Measurements from ENCODE around the gene FNBP1L.

The FNBP1L gene

DNA sequence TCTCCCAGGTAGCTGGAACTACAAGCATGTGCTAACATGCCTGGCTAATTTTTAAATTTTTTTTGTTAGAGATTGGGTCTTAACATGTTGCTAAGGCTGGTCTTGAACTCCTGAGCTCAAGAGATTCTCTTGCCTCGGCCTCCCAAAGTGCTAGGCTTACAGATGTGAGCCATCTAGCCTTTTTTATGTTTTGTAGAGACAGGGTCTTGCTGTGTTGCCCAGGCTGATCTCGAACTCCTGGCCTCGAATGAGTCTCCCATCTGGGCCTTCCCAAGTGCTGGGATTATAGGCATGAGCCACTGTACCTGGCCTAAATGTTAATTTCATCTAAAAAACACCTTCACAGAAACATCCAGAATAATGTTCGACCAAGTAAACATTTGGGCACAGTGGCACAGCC is 48.6 kb downstream of the FNBP1L start:
- Histone ChIP-seq H3F3A (ENCODE audit: insufficient read depth, low read length) (no peaks in the 10 kb centered on the region), H3K27ac (ENCODE audit: low read depth, low read length, poor library complexity, severe bottlenecking) (no peak overlapping the region), H2AFZ (ENCODE audit: low read length) (no peak overlapping the region), H3K9ac (ENCODE audit: low read length) (no peak overlapping the region), H3K4me1 (ENCODE audit: insufficient read depth, low read length, severe bottlenecking) (no peaks in the 10 kb centered on the region), H3K27me3 (ENCODE audit: insufficient read depth, low read length) (no peaks in the 10 kb centered on the region), H3K9me3 (ENCODE audit: low read length) (no peaks in the 10 kb centered on the region), H3K9me2 (ENCODE audit: low read depth, low read length) (no peaks in the 10 kb centered on the region), H3K4me2 (ENCODE audit: low read length) (no peak overlapping the region), H3K4me3 (ENCODE audit: low read depth, low read length, poor library complexity, severe bottlenecking) (no peak overlapping the region), H3K79me2 (ENCODE audit: insufficient read depth, low read length) (no peaks in the 10 kb centered on the region), H3K36me3 (ENCODE audit: insufficient read depth, low read length) (no peaks in the 10 kb centered on the region), H4K20me1 (ENCODE audit: insufficient read depth, low read length) (no peaks in the 10 kb centered on the region)
- TF ChIP-seq, protein P1, sequence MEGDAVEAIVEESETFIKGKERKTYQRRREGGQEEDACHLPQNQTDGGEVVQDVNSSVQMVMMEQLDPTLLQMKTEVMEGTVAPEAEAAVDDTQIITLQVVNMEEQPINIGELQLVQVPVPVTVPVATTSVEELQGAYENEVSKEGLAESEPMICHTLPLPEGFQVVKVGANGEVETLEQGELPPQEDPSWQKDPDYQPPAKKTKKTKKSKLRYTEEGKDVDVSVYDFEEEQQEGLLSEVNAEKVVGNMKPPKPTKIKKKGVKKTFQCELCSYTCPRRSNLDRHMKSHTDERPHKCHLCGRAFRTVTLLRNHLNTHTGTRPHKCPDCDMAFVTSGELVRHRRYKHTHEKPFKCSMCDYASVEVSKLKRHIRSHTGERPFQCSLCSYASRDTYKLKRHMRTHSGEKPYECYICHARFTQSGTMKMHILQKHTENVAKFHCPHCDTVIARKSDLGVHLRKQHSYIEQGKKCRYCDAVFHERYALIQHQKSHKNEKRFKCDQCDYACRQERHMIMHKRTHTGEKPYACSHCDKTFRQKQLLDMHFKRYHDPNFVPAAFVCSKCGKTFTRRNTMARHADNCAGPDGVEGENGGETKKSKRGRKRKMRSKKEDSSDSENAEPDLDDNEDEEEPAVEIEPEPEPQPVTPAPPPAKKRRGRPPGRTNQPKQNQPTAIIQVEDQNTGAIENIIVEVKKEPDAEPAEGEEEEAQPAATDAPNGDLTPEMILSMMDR (IDR thresholded peaks at IDR 0.05; ENCODE audit: low read length): no peak
- TF ChIP-seq EZH2 (IDR thresholded peaks at IDR 0.05; ENCODE audit: borderline replicate concordance, low read length): no peak

DNA sequence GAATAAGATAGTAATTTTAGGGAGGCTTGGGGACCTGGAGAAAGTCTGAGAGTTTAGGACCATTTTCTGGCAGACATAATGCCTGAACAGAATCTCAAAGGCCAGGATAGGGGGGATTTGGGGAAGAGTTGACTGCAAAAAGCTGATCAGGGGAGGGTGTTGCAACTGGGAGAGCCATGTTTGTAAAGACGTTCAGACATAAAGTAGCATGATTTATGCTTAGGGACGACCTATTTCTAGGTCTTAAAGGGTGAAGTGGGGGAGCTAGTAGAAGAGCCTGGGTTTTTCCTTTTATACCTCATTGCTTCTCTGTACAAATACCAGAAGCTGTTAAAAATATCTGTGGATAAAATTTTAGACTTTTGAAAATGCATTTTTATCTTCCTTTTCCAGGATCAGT is 51.2 kb downstream of the FNBP1L start:
- no peaks in the 10 kb centered on the region for H3F3A ChIP-seq (ENCODE audit: insufficient read depth, low read length)
- H2AFZ ChIP-seq (ENCODE audit: low read length): no peak overlapping the region
- H3K4me3 ChIP-seq (ENCODE audit: low read depth, low read length, poor library complexity, severe bottlenecking): no peak overlapping the region
- 0 out of 2 replicates have a peak, but pooled peaks cover 2% of the 10 kb centered on the region for H3K9me2 ChIP-seq (ENCODE audit: low read depth, low read length)
- H3K36me3 ChIP-seq (ENCODE audit: insufficient read depth, low read length): no peaks in the 10 kb centered on the region
- TF ChIP-seq EZH2 (IDR thresholded peaks at IDR 0.05; ENCODE audit: borderline replicate concordance, low read length): no peak
- TF ChIP-seq, protein P1 (IDR thresholded peaks at IDR 0.05; ENCODE audit: low read length): no peak
- H3K9me3 ChIP-seq (ENCODE audit: low read length): no peaks in the 10 kb centered on the region
- no peaks in the 10 kb centered on the region for H3K27me3 ChIP-seq (ENCODE audit: insufficient read depth, low read length)
- no peaks in the 10 kb centered on the region for H3K79me2 ChIP-seq (ENCODE audit: insufficient read depth, low read length)
- no peaks in the 10 kb centered on the region for H3K4me1 ChIP-seq (ENCODE audit: insufficient read depth, low read length, severe bottlenecking)
- no peak overlapping the region for H3K4me2 ChIP-seq (ENCODE audit: low read length)
- no peaks in the 10 kb centered on the region for H4K20me1 ChIP-seq (ENCODE audit: insufficient read depth, low read length)
- no peak overlapping the region for H3K27ac ChIP-seq (ENCODE audit: low read depth, low read length, poor library complexity, severe bottlenecking)
- no peak overlapping the region for H3K9ac ChIP-seq (ENCODE audit: low read length)

GRCh38 chr1:93499533-93499932 is 51.6 kb downstream of the FNBP1L start:
- Histone ChIP-seq H3K9ac (ENCODE audit: low read length) (no peak overlapping the region), H2AFZ (ENCODE audit: low read length) (no peak overlapping the region), H3K9me2 (ENCODE audit: low read depth, low read length) (0 out of 2 replicates have a peak, but pooled peaks cover 2% of the 10 kb centered on the region), H3K4me1 (ENCODE audit: insufficient read depth, low read length, severe bottlenecking) (no peaks in the 10 kb centered on the region), H3K27me3 (ENCODE audit: insufficient read depth, low read length) (no peaks in the 10 kb centered on the region), H3K27ac (ENCODE audit: low read depth, low read length, poor library complexity, severe bottlenecking) (no peak overlapping the region), H3F3A (ENCODE audit: insufficient read depth, low read length) (no peaks in the 10 kb centered on the region), H3K4me3 (ENCODE audit: low read depth, low read length, poor library complexity, severe bottlenecking) (no peak overlapping the region), H3K4me2 (ENCODE audit: low read length) (no peak overlapping the region), H3K79me2 (ENCODE audit: insufficient read depth, low read length) (no peaks in the 10 kb centered on the region), H3K36me3 (ENCODE audit: insufficient read depth, low read length) (no peaks in the 10 kb centered on the region), H4K20me1 (ENCODE audit: insufficient read depth, low read length) (no peaks in the 10 kb centered on the region), H3K9me3 (ENCODE audit: low read length) (no peaks in the 10 kb centered on the region)
- TF ChIP-seq EZH2 (IDR thresholded peaks at IDR 0.05; ENCODE audit: borderline replicate concordance, low read length): no peak
- TF ChIP-seq, protein P1 (IDR thresholded peaks at IDR 0.05; ENCODE audit: low read length): no peak
